ENCODE data around the gene ACADVL.

ACADVL gene

DNA sequence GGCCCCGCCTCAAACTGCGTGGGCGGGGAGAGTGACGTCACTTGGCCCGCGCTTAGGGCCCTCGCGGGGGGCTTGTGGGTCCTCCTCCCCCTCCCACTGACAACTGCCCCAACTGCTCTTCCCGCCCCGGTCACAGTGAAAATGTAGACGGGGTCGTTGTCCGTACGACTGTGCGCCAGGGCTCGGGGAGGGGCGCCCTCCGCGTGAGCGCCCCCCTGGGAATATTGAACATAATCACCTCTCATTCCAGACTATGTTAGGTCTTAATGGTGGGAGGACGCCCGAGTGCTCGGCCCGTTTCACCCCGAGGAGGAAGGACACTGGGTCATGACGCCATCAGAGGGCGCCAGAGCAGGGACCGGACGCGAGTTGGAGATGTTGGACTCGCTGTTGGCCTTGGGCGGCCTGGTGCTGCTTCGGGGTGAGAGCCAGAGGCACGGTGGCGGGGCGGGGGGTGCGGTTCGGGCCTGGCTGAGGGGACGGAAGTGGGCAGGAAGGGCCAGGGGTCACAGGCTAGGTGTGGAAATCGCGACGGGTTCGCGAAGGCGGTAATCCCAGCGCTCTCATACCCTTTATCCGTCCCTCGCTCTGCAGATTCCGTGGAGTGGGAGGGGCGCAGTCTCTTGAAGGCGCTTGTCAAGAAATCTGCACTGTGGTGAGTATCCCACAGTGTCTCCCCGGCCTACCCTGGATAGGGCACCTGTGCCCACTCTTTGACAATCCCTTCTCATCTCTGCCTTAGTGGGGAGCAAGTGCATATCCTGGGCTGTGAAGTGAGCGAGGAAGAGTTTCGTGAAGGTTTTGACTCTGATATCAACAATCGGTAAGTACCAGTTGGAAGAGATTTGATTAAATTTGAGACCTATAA lies 32.7 kb downstream of the ACADVL start, which contains the start of gene ELP5:
Gene ELP5, plus strand, starts transcription at position 40 of the 868 bp plus-strand sequence. Its CDS starts 336 bp downstream, at position 376.
- peak; percentile 87 to 95 for DNase-seq

DNA sequence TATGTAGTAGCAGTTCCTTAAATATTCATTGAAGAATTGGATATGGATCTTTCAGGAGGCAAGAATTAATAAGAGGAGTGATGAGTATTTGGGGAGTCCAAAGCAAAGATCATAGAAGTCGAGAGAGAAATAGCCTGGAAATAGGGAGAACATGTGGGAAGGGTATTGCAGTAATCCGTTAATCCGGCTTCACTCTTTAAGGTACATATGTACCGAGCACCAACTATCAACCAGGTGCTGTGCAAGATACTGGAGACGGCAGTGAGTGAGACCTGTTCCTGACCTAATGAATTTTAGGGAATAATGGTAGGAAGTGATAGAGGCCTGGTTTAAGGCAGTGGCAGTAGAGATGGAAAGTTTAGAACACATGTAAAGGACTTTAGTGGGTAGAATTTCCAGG lies 33.3 kb downstream of the ACADVL start:
- no peak for DNase-seq

DNA sequence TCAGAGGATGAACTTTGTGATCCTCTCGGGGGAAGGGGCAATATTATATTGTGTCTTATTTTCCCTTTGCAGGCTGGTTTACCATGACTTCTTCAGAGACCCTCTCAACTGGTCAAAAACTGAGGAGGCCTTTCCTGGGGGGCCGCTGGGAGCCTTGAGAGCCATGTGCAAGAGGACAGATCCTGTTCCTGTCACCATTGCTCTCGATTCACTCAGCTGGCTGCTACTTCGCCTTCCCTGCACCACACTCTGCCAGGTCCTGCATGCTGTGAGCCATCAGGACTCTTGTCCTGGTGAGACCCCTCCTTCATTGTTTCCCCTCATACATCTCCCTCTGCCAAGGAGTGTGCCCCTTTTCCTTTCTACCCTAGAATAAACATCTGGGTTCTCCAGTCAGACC lies 34.8 kb downstream of the ACADVL start:
- no peak for DNase-seq

DNA sequence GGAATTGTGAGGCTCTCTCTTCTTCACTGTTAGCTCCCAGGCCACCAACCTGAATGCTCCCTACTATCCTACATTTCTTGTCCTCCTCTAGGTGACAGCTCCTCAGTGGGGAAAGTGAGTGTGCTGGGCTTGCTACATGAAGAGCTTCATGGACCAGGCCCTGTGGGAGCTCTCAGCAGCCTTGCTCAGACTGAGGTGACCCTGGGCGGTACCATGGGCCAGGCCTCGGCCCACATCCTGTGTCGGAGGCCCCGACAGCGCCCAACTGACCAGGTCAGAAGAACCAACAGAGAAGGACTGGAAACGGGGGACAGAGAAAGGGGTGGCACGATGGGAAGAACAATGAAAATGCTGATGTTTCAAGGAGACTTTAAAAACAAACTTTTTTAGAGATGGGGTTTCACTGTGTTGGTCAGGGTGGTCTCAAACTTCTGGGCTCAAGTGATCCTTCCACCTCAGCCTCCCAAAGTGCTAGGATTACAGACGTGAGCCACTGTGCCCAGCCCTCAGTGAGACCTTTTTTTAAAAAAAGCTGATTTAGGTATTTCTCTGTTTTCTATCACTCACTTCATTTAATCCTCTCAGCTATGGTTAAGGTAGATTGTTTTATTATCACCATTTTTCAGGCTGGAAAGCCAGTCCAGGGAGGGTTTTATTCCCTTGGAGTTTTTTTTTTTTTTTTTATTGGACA lies 37.2 kb downstream of the ACADVL start:
- no peak for DNase-seq

DNA sequence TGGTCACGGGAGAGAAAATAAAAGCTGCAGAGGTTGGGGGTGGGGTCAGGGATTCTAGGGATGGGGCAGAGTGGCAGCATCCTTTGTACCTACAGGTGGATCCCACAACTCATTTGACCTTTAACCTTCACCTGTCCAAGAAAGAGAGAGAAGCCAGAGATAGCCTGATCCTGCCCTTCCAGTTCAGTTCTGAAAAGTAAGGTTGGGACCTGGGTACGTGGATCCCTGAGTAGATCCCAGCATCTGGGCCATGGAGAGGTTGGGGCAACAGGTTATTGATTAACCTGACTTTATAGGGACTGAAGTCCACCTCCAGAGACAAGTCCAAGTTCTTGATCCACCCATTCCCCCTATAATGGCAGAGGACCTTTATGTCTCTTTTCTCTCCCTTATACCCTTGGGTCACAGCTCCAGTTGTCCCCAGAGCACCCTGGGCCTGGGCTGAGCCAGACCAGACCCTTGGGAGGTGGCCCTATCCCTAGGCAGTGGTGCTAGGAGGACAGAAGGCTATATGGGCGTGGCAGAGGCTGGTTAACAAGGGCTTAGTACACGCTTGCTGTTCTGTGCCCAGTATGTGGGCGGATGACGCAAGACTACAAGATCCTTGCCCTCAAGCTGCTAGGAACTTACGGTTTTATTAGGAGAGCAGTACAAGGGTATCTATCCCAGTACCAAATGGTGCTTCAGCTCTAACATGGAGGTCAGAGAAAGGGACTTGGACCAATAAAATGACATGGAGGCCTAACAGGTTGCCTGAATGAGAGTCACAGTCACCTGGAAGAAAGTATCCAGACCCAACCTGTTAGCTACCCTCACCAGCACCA lies 39.2 kb downstream of the ACADVL start:
- DNase-seq = peak; percentile 86 to 91

DNA sequence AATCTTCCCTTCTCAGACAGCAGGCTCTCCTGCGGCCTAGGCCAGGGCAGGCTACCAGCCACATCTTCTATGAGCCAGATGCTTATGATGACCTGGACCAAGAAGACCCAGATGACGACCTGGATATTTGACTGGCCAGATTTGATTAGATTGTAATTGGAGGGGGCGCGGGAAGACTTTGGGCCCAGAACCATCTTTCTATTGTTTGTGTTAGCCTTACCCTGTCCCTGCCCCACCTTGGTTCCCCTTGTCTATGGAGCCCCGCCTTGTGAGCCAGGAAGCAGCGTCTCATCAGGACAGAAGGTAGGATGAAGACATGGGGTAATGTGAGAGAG lies 39.8 kb downstream of the ACADVL start:
- no peak for DNase-seq

DNA sequence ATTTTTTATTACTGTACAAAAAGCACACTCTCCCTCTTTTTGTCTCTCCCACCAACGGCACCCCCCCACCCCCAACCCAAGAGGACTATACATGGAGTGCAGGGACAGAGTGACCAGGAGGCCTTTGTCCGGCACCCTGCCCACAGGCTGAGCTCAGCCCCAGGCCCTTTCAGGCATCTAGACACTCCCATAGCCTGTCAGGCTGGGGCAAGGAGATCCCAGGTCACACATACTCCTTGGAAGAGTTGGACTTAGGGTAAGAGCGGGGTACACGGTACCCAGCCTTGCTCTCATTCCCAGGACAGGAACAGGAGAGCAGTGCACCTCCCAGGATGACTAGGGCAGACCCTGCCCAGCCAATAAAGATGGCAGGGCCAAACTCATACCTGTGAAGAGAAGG lies 40.4 kb downstream of the ACADVL start:
- DNase-seq = no peak

DNA sequence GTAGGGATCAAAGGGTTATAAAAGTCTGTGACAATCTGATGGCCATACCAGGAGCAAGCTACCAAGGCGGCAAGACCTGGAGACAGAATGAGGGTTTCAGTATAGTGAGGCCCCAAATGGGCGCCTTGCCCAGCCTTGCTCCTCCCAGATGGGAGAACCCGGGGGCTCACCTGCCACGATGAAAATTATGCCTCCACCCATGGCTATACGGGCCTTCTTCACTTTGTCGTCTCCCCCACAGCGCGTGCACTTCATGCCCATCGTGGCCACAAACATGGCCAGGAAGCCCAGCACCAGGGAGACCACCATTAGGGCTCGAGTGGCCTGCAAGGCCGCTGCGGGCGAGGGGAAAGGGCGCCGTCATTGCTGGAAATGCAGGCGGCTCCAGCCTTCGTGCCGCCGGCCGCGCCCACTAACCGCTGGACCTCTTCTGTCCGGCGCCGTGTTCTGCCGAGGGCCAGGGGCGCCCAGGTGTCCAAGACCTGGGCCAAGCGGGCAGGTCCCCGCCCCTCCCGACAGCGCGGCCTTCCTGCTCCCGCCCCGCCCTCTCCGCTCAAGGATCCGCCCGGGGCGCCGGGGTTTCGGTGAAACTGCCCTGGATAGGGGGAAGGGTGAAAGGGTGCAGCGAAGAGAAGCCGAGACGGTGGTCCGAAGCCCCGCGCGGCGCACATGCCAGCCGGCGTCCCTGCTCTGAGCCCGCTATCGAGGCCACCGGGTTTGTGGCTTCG lies 41.1 kb downstream of the ACADVL start:
- no peak for DNase-seq

DNA sequence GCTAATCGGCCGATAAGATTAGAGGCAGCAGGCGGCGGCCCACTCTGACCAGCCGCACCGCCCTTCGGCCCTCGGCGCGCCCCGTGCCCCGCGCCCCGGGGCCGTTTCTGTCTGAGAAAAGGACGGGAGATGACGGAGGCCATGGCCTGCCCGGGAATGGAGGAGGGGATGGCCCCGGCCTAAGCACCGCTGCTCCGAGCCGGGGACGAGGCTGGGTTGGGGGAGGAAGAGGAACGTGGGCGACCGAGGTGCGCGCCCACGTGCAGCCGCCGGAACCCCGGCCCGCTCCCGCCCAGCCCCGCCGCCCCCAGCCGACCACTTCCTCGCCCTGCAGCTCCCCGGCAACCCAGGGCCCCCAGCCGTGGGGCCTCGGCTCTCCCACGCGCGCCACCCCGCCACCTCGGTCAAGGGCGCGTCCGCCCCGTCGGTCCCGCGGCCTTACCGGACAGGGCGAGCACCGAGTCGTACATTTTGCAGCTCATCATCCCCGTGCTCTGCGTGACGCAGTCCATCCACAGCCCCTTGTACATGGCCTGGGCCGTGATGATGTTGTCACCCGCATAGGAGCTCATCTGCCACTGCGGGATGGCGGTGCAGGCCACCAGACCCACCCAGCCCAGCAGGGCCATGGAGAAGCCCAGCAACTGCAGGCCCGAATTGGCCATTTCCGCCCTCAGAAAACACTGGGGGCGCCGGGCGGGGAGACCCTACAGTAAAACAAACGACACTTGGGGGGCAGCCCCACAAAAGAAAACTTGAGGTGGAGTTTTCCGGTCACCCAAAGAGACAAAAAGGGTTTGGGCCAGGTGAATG lies 41.8 kb downstream of the ACADVL start:
- DNase-seq = no peak

DNA sequence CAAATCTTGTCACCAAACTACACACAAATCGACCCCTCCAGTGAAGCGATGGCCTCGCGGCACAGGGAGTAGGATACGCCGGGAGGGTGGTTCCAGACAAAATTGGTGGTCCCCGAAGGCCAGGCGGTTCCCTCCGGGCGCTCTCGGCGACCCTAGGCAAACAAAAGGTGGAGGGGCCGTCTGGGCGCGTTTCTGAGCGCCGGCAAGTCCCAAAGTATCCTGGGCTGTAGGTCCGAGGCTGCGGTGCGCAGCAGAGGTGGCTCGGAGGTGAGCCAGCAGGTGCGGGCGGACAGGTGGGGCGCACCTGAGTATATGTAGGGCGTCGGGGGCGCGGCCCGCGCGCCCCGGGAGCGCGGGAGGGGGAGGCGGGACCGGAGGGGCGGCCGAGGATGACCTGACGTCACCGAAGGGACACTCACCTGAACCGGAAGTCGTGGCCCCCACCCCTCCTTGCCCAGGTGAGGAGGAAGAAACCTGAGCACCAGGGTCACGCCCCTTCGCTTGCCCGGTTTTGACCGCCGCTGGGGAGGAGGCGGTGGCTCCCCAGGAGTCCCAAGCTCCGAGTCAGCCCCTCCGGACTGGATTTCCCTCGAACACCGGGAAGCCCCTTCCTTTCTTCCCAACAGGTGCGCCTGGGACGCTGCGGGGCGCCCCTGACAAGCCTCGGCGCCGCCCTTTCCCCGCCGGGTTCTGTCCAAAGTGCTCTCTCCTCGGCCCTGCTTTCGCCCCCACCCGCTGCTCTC lies 42.6 kb downstream of the ACADVL start, which contains the start of gene CLDN7:
Gene CLDN7, minus strand, starts transcription at position 287 of the 743 bp plus-strand sequence. CDS start 435 bp downstream, outside the sequence.
- no peak for DNase-seq

DNA sequence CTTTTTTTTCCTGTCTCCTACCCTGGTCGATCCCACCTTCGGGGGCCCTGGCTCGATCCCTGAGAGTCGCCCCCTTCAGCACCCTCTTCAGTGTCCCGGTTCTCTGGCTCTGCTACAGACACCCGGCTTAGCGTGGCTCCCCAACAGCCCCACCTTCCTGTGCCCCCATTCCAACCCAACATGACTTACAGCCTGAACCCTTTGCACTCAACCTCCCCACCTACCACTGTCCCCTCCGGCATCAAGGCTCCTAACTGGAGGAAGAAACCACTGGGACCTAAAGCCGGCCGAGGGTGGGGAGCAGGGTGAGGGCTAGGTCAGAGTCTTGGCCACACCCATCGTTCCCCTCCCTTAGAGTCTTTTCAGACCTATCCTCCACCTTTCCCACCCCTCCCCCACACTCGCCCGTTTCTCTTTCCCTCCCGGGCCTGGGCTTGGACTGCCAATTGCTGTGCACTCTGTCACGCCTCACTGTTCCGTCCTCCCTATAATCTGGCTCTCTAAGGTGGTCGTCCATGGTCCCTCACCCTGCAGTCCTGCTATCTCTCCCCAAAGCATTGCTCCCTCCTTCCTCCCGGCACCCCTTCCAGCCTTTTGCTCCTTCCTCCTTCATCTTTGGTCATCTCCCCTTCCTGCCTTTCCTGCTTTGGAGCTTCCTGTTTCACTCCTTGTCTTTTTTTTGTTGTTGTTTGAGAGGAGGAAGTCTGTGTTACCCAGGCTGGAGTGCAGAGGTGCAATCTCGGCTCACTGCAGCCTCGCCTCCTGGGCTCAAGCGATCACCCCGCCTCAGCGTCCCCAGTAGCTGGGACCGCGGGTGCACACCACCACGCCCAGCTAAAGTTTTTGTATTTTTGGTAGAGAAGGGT lies 43.4 kb downstream of the ACADVL start:
- peak in 1 of 2 donors; percentile 34 for DNase-seq

DNA sequence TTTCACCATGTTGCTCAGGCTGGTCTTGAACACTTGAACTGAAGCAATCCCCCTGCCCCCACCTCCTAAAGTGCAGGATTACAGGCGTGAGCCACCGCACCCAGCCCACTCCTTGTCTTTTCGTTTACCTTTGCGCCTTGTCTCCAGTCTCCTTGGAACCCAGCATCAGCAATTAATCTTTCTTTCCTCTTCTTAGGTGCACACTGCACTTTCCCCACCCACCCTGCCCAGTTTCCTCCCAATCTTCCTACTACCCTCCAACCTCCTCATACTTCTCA lies 44.0 kb downstream of the ACADVL start:
- DNase-seq = no peak

DNA sequence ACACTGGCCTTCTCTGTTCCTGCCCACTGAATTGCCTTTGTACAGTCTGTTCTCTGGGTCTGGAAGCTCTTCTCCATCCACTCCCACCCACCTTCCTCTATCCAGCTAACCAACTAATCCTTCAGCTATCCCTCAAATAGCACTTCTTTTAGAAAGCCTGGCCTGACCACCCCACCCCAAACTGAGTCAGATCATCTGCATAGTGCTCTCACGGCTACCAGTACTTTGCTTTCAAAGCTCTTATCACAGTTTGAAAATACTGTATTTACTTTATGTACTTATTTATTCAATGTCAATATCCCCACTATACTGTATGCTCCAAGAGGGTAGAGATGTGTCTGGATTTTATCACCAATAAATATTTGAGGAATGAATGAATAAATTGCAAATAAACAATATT lies 47.0 kb downstream of the ACADVL start:
- no peak for DNase-seq

Measured in inflammatory macrophage treated with lipopolysaccharide for 1 hour (primary cell).